HG02840 (cell line): ENCODE data around the gene C5orf63.
A peak's percentile ranks its signal among the peaks of the same experiment; 100 is the strongest.
"Not testable (repeated sequence)": the region's sequence is repeated elsewhere in the genome, so short reads cannot be mapped to it uniquely, and the experiment has no call there.

ENCODE experiments used
- ATAC-seq: cut with Tn5 transposase; IDR thresholded peaks from one replicate; pipeline ENCODE4 v1.9.1; 2021; ENCODE audit warnings: mild to moderate bottlenecking, moderate library complexity, moderate number of reproducible peaks; ENCODE audit not compliant: unreplicated experiment, low FRiP score

The C5orf63 gene

GRCh38 chr5:127072861-127073846 is at the start of gene C5orf63:
C5orf63 (minus strand) TSS chr5:127073502; CDS start chr5:127058995, 14,507 bp downstream.
- peak; percentile 99 for ATAC-seq

DNA sequence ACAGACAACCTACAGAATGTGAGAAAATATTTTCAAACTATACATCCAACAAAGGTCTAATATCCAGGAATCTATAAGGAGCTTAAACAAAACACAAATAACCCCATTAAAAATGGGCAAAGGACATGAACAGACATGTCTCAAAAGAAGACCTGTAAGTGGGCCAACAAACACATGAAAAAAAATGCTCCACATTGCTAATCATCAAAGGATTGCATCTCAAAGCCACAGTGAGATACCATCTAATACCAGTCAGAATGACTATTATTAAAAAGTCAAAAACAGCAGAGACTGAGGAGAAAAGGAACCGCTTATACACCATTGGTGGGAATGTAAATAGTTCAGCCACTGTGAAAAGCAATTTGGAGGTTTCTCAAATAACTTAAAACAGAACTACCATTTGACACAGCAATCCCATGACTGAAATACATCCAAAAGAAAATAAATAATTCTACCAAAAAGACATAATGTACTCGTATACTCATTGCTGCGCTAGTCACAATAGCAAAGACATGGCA is 39.1 kb upstream of the C5orf63 start:
- no peak for ATAC-seq

- no peak for ATAC-seq
These were observed 37.8 kb upstream of the C5orf63 start for GRCh38 chr5:127111112-127111511.

DNA sequence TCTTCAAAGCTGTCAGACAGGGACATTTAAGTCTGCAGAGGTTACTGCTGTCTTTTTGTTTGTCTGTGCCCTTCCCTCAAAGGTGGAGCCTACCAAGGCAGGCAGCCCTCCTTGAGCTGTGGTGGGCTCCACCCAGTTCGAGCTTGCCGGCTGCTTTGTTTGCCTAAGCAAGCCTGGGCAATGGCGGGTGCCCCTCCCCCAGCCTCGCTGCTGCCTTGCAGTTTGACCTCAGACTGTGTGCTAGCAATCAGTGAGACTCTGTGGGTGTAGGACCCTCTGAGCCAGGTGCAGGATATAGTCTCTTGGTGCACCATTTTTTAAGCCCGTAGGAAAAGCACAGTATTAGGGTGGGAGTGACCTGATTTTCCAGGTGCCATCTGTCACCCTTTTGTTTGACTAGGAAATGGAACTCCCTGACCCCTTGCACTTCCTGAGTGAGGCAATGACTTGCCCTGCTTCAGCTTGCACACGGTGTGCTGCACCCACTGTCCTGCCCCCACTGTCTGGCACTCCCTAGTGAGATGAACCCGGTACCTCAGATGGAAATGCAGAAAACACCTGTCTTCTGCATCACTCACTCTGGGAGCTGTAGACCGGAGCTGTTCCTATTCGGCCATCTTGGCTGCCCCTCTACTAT is 35.4 kb upstream of the C5orf63 start:
- not testable (repeated sequence) for ATAC-seq

- no peak for ATAC-seq
These were observed 28.6 kb upstream of the C5orf63 start for GRCh38 chr5:127101935-127102334.

GRCh38 chr5:127101533-127101932 is 28.2 kb upstream of the C5orf63 start:
- ATAC-seq, result no peak

GRCh38 chr5:127098241-127098640 is 24.9 kb upstream of the C5orf63 start:
- no peak for ATAC-seq

DNA sequence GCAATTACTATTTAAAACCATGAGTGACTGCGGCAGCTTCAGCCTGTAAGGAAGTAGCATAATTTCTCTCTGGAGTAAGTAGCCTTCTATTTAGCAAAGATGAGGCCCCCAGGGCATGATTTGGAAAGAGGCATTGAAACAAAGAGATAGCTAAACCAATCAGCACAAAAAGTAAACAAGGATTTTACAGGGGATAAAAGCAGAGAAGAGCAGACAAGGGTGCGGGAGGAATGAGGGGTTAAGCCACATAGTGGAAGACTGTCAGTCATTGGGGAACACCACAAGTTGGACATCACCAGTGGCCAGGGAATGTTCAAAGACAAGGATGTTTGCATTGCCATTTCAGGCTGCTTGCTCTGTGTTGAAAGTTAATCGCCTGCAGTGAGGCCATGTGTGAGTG is 24.0 kb upstream of the C5orf63 start:
- no peak for ATAC-seq

- ATAC-seq, result no peak
These were observed 23.2 kb upstream of the C5orf63 start for GRCh38 chr5:127096328-127096993.

DNA sequence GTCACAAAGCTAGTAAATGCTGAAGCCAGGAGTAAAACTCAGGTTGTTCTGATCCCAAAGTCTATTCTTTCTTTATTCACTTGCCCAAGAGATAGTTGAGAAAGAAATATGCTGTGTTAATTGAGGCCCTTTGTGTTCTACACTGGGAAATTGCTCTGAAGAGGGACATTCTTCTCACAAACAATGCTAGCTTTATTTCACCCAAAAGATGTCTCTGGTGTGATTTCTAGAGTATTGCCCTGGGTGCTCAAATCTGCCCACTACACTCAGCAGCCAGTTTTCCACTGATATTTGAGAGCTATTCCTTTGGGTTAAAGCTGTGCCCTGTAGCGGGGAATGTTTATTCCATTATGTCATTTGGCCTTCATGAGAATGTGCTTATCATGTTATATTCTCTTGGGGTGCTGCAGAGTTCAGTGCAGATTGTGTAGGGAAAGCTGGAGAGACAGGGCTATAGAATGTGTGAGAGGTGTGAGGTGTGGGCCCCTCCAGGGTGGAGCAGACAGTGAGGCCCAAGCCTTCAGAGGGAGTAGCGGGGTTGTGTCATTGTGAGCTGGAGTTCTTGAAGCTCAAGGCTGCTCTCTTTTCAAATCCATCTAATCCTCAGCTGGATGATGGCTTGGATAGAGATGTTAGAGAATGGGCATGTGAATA is 21.0 kb upstream of the C5orf63 start:
- no peak for ATAC-seq

DNA sequence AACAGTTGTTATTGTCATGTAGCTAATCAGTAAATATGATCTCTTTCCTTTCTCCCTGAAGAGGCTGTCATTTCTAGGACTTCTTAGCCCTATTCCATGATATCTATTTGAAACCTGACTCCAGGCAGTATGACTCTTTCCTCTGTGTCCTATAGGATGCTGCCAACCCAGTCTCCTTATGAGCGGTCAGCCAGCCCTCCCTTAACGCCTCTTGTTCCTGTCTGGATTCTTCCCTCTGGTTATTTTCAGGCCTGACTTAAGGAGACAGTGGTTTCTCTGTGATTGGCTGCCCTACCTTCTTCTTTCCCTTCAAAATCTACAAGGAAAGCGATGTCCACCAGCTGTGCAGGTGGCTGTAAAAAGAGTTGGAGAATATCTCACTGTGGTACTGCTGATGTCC is 19.4 kb upstream of the C5orf63 start:
- no peak for ATAC-seq

DNA sequence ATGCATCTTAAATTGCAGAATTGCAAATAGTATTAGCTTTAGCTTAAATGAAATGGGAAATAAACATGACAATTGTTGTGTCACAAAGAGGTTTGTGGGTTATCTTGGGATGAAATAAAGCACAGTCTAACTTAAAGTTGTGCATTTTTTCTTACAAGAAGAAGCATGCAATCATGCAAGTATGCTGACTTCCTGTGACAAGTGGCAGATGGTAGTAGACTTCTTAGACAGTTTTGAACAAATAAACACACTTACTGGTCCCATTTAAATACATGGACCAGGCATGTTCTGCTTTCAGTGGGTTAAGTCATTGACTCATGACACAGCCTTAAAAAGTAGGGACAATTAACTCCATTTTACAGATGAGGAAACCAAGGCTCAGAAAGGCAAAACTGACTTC is 15.9 kb upstream of the C5orf63 start:
- no peak for ATAC-seq

DNA sequence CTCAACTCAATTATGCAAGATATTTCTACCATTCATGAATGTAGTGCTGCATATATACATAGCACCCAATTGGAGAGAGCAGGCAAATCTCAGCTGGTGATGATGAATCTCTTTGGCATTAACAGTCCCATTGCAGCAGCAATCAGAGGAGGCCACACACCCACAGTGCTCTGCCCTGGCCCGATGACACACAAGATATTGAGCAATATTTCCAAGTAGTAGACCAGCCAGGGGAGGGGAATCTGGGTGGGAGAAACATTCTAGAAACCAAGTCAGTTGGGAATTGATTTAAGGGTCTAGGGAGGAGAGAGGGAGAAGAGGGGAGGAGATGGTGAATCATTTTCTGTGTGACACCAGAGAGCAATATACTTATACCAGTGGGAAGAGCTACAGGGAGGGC is 14.9 kb upstream of the C5orf63 start:
- ATAC-seq, result no peak

GRCh38 chr5:127086589-127086988 is 13.3 kb upstream of the C5orf63 start:
- no peak for ATAC-seq

DNA sequence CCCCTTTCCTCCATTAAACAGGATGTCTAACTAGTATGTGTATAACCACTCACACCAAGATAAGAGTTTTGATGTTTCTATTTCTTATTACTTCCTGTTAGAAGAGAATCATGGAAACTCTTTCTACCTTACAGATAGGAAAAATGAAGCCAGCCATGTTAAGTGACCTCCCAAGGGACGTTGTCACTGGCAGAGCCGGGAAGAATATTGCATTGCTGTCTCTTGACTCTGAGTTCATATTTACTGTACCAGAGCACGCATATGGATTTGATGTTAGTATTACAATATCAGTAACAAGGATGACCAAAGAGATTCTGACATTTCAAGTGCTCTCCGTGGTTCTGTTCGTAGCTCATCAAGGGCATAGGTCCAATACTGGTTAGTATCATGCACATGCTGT is 12.5 kb upstream of the C5orf63 start:
- no peak for ATAC-seq

- no peak for ATAC-seq
These were observed 12.1 kb upstream of the C5orf63 start for GRCh38 chr5:127085371-127085770.

DNA sequence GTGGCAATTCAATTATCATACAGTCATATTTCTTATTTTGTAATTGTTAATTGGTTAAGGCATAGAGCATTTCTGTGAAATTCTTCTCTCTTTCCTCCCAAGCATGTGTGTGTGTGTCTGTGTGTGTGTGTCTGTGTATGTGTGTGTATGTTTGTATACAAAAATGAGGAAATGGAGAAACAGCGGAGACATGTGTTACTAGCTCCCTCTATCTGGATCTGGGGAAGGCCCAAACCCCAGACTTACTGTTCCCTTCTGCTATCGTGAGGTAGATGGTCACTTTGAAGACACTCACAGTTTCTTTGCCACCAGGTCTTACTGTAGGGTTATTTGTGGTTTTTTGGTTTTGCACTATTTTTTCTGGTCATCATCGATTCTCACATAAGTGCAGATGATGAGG is 11.4 kb upstream of the C5orf63 start:
- no peak for ATAC-seq

GRCh38 chr5:127083711-127084110 is 10.4 kb upstream of the C5orf63 start:
- no peak for ATAC-seq

GRCh38 chr5:127079994-127080491 is 6.7 kb upstream of the C5orf63 start:
- no peak for ATAC-seq

DNA sequence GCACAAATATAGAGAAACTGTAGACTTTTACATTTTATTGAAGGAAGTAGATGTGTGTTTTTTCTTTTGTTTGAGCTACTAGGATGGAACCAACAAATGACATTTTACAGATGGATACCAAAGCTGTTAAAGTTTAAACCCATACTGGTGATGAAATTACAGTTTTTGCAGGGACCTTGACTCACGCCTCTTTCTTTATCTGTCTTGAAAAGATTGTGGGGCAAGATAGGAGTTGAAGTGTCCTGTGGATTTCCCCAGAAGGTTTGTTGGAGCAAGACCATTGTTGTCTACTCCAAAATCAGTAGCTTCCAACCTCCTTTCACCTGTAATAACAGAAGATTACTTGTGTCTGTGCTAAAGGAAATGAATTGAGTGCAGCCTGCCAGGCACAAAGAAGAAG is 4.1 kb upstream of the C5orf63 start:
- no peak for ATAC-seq
